Esophagus muscularis mucosa (tissue), 3 donors: ENCODE results near the gene MSI2.

Source experiments
- POLR2A ChIP-seq: fragments of 450-650 bp; IDR thresholded peaks from one replicate; pipeline ENCODE4 v1.6.1; 2017; ENCODE audit warnings: antibody characterized with exemption, moderate library complexity, mild to moderate bottlenecking, low read depth
- POLR2AphosphoS5 ChIP-seq, 2 donors: sonication (generic); formaldehyde crosslinking; IDR thresholded peaks; one replicate each; pipeline ENCODE4 v1.6.1; 2017; ENCODE audit warnings: antibody characterized with exemption in 2 of 2
- TF ChIP-seq, protein P1 (sequence below), 3 experiments: fragments of 200-600 bp in 2 of 3; fragments of 450-650 bp in 1 of 3; sonication (generic) in 2 of 3; IDR thresholded peaks; one replicate each; pipeline ENCODE4 v1.5.1; 2017 to 2019; ENCODE audit warnings: antibody characterized with exemption in 3 of 3, mild to moderate bottlenecking in 2 of 3, moderate library complexity in 1 of 3

DNA sequence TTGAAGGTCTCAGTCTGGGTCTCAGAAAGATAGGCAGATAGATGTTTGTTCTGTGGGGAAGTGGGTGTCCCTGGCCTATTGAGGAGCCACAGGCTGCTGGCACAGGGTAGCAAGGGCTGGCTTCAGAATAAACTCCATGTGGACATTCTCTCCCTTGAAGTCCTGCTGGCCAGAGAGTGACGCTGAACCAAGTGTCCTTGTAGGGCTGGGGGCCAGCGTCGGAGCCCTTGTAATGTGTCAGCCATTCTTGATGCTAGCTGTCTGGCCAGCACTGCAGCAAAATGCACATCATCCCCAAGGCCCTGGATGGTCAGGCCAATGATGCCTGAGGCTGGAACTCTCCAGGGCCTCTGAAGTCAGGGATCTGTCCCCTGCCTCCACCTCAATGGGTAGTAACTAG lies 385.4 kb downstream of the MSI2 start:
- TF ChIP-seq, protein P1, sequence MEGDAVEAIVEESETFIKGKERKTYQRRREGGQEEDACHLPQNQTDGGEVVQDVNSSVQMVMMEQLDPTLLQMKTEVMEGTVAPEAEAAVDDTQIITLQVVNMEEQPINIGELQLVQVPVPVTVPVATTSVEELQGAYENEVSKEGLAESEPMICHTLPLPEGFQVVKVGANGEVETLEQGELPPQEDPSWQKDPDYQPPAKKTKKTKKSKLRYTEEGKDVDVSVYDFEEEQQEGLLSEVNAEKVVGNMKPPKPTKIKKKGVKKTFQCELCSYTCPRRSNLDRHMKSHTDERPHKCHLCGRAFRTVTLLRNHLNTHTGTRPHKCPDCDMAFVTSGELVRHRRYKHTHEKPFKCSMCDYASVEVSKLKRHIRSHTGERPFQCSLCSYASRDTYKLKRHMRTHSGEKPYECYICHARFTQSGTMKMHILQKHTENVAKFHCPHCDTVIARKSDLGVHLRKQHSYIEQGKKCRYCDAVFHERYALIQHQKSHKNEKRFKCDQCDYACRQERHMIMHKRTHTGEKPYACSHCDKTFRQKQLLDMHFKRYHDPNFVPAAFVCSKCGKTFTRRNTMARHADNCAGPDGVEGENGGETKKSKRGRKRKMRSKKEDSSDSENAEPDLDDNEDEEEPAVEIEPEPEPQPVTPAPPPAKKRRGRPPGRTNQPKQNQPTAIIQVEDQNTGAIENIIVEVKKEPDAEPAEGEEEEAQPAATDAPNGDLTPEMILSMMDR (IDR thresholded peaks at IDR 0.05), result no peak
- TF ChIP-seq POLR2AphosphoS5 (IDR thresholded peaks at IDR 0.05) (no peak), POLR2A (no peak)
